ENCODE measurements around the gene ENHO. TPM values are rescaled to one million over a fixed set of nuclear protein-coding genes. Genes with fewer than 3 reads are reported as not detected.

Gene ENHO
- total and polyA plus RNA-seq, 10 donors: 0.35 to 0.94 (median 0.81) TPM; not detected in 4

GRCh38 chr9:34520096-34520495 lies 2.7 kb downstream of the ENHO start:
- intact Hi-C loops (cut with DNase I; ENCODE audit: low total_unique reads): no loop called here
- Histone ChIP-seq H3K9me3 (no peaks in the 10 kb centered on the region), H3K36me3 (no peaks in the 10 kb centered on the region), H3K4me3 (no peak overlapping the region), H3K27ac (no peak overlapping the region), H3K27me3 (replicated peaks in 1 of 7) (peaks cover 0 to 31% (median 0%) of the 10 kb centered on the region in 7 donors), H3K4me1 (peaks cover 0 to 17% (median 11%) of the 10 kb centered on the region in 6 donors)
- TF ChIP-seq POLR2AphosphoS5 (IDR thresholded peaks at IDR 0.05) (no peak), CTCF (IDR thresholded peaks at IDR 0.05 in 8 of 11, conservative IDR thresholded peaks at IDR 0.05 in 3 of 11) (no peak), POLR2A (IDR thresholded peaks at IDR 0.05) (no peak)
- DNase-seq: no peak
- WGBS, 5 donors: 85 to 94% (median 88%) methylated on average over 6 of the region's 6 CpGs

DNA sequence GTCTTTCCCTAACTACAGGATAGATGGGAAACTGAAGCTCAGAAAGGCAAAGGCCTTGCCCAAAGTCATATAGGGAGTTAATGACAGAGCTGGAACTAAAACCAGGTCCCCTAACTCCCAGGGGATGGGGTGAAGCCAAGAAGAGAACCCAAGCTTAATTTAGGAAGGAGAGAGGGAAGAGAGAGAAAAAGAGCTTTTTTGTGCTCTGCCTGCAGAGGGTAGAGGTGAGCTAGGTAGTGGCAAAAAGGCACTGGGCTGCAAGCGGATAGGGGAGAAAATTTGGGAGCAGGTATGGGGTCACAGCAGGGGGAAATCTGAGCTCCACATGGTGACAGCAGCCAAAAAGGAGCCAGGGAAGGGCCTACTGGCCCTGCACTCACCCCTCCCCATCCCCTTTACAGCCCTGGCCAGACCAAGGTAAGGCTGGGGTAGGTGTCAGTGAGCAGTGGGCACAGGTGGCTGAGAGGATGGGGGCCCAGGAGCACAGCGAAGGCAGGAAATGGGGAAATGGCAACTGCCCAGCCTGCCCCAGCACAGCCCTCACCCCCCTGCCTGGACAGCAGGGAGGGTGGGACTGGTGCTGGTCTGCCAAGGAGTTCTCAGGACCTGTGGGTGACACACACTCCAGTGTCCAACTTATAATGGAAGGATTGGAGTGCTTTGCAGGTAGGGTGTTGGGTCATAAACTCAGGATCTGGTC lies 3.3 kb downstream of the ENHO start:
- no peak for TF ChIP-seq POLR2A (IDR thresholded peaks at IDR 0.05)
- TF ChIP-seq CTCF (IDR thresholded peaks at IDR 0.05 in 8 of 11, conservative IDR thresholded peaks at IDR 0.05 in 3 of 11): no peak
- no peak for TF ChIP-seq POLR2AphosphoS5 (IDR thresholded peaks at IDR 0.05)
- DNase-seq: no peak
- 50 to 73% (median 70%) methylated on average over 2 of the region's 2 CpGs for WGBS, 5 donors
- no peaks in the 10 kb centered on the region for H3K36me3 ChIP-seq
- no peaks in the 10 kb centered on the region for H3K9me3 ChIP-seq
- H3K27ac ChIP-seq: no peak overlapping the region
- H3K4me1 ChIP-seq: peaks cover 0 to 17% (median 11%) of the 10 kb centered on the region in 6 donors
- peaks cover 0 to 30% (median 0%) of the 10 kb centered on the region in 7 donors for H3K27me3 ChIP-seq (replicated peaks in 1 of 7)
- H3K4me3 ChIP-seq: no peak overlapping the region
- intact Hi-C loops (cut with DNase I; ENCODE audit: low total_unique reads): no loop called here

DNA sequence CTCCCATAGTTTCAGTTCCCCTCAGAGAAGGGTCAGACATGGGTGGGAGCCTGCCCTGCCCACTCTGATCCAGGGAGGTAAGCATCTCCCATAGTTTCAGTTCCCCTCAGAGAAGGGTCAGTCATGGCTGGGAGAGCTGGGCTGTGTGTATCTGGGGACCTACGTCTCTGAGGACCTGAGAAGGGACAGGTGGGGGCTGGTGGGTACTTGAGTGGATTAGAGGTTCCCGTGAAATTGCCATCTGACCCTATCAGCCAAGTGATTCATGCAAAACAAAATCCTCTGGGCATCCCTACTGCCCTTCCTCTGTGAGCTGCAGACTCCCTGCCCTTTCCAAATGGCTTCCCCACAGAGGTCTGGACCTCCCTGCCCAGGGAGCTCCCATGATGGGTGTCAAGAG lies 3.9 kb downstream of the ENHO start:
- Histone ChIP-seq H3K27me3 (replicated peaks in 1 of 7) (peaks cover 0 to 24% (median 0%) of the 10 kb centered on the region in 7 donors), H3K27ac (no peak overlapping the region), H3K4me3 (no peak overlapping the region), H3K4me1 (peaks cover 0 to 17% (median 11%) of the 10 kb centered on the region in 6 donors), H3K36me3 (no peaks in the 10 kb centered on the region), H3K9me3 (no peaks in the 10 kb centered on the region)
- no peak for DNase-seq
- TF ChIP-seq POLR2AphosphoS5 (IDR thresholded peaks at IDR 0.05) (no peak), POLR2A (IDR thresholded peaks at IDR 0.05) (no peak), CTCF (IDR thresholded peaks at IDR 0.05 in 8 of 11, conservative IDR thresholded peaks at IDR 0.05 in 3 of 11) (no peak)
- WGBS, 5 donors: 58 to 88% (median 76%) methylated on average over 2 of the region's 2 CpGs
- intact Hi-C loops (cut with DNase I; ENCODE audit: low total_unique reads): no loop called here

DNA sequence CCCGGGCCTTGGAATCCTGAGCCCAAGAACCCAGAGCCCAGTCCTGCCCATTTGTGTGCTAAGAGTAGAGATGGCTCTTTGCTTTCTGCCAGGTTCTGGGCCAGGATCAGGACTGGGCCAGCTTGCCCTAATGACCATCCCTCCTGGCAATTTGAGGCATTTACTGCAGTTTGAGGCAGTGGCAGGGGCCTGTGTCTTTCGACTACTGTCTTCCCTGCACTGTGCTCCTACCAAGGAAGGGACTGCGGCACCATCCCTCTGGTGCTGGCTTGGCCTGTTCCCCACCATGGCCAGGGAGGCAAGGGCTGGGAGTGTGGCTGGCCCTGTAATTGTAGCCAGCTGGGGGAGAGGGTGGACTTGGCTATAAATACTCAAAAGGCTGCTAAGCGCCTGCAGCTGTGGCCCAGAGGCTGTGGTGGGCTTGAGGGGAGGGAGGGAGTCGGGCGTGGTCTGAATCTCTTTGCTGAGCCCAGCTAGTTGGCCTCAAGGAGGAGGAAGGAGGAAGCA lies 4.6 kb downstream of the ENHO start:
- 64 to 81% (median 78%) methylated on average over 6 of the region's 6 CpGs for WGBS, 5 donors
- no peak for DNase-seq
- intact Hi-C loops (cut with DNase I; ENCODE audit: low total_unique reads): no loop called here
- Histone ChIP-seq H3K27me3 (replicated peaks in 1 of 7) (peaks cover 0 to 17% (median 0%) of the 10 kb centered on the region in 7 donors), H3K27ac (no peak overlapping the region), H3K36me3 (no peaks in the 10 kb centered on the region), H3K4me1 (peaks cover 0 to 11% (median 6%) of the 10 kb centered on the region in 6 donors), H3K4me3 (no peak overlapping the region), H3K9me3 (no peaks in the 10 kb centered on the region)
- no peak for TF ChIP-seq POLR2AphosphoS5 (IDR thresholded peaks at IDR 0.05)
- no peak for TF ChIP-seq CTCF (IDR thresholded peaks at IDR 0.05 in 8 of 11, conservative IDR thresholded peaks at IDR 0.05 in 3 of 11)
- no peak for TF ChIP-seq POLR2A (IDR thresholded peaks at IDR 0.05)
